Esophagus muscularis mucosa (tissue), 4 donors: ENCODE results near the gene TERT.

ENCODE experiments used
- CTCF ChIP-seq, 3 experiments: fragments of 200-600 bp in 2 of 3; fragments of 450-650 bp in 1 of 3; sonication (generic) in 2 of 3; IDR thresholded peaks; one replicate each; pipeline ENCODE4 v1.5.1; 2017 to 2019; ENCODE audit warnings: antibody characterized with exemption in 3 of 3, mild to moderate bottlenecking in 2 of 3, moderate library complexity in 1 of 3
- EP300 ChIP-seq: sonication (generic); formaldehyde crosslinking; IDR thresholded peaks from one replicate; pipeline ENCODE4 v1.6.1; 2017; ENCODE audit warnings: antibody characterized with exemption
- POLR2A ChIP-seq: fragments of 450-650 bp; IDR thresholded peaks from one replicate; pipeline ENCODE4 v1.6.1; 2017; ENCODE audit warnings: antibody characterized with exemption, moderate library complexity, mild to moderate bottlenecking, low read depth
- POLR2AphosphoS5 ChIP-seq, 2 donors: sonication (generic); formaldehyde crosslinking; IDR thresholded peaks; one replicate each; pipeline ENCODE4 v1.6.1; 2017; ENCODE audit warnings: antibody characterized with exemption in 2 of 2

- no peak for TF ChIP-seq CTCF (IDR thresholded peaks at IDR 0.05)
- TF ChIP-seq POLR2AphosphoS5 (IDR thresholded peaks at IDR 0.05), result no peak
- TF ChIP-seq POLR2A, result no peak
- TF ChIP-seq EP300, result no peak
Observed at GRCh38 chr5:1335540-1336095, 40.8 kb upstream of the TERT start.
